Measurements from ENCODE around the gene RSRC1. TPM values are rescaled to one million over a fixed set of nuclear protein-coding genes. Genes with fewer than 3 reads are reported as not detected.

Gene RSRC1
- total RNA-seq, 1 experiment from 2014 or later, result 60.3 TPM

DNA sequence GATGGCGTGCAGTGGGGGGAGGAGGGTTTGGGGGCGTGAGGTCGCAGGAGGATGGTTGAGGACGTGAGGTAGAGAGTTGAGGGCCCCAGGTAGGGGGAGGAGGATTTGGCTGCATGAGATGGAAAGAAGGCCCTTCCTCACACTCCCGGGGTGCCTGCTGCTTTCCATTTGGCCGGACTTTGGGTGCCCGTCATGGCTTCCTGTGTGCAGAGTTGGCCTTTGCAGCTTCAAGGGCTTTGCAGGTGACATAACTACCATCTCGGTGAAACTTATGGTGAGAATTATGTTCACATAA is 462.8 kb downstream of the RSRC1 start:
- Histone ChIP-seq H2AFZ (no peak overlapping the region), H3F3A (ENCODE audit: insufficient read depth, low read depth) (peaks cover 5% of the 10 kb centered on the region; the same call in 1 of the 2 replicates), H3K4me3 (no peak overlapping the region), H3K27me3 (ENCODE audit: insufficient read depth, low read depth) (no peaks in the 10 kb centered on the region), H4K20me1 (ENCODE audit: insufficient read depth) (0 out of 2 replicates have a peak, but pooled peaks cover 9% of the 10 kb centered on the region), H3K36me3 (ENCODE audit: low read depth) (no peaks in the 10 kb centered on the region), H3K4me1 (replicated peaks; ENCODE audit: insufficient read depth) (peaks cover 5% of the 10 kb centered on the region; the same call in 1 of the 2 replicates), H3K79me2 (ENCODE audit: low read depth) (peaks cover 7% of the 10 kb centered on the region; the same call in 1 of the 2 replicates), H3K9me3 (ENCODE audit: insufficient read depth, low read depth) (no peaks in the 10 kb centered on the region), H3K9me2 (ENCODE audit: insufficient read depth) (no peaks in the 10 kb centered on the region), H3K27ac (no peak overlapping the region), H3K4me2 (no peak overlapping the region)
- intact Hi-C loops (cut with micrococcal nuclease; ENCODE audit: unreplicated experiment), result loop anchor here (5.0 kb wide), 2 partner anchors 70 to 155 kb away; partner anchors contain the start of gene GFM1
- TF ChIP-seq, protein P1, sequence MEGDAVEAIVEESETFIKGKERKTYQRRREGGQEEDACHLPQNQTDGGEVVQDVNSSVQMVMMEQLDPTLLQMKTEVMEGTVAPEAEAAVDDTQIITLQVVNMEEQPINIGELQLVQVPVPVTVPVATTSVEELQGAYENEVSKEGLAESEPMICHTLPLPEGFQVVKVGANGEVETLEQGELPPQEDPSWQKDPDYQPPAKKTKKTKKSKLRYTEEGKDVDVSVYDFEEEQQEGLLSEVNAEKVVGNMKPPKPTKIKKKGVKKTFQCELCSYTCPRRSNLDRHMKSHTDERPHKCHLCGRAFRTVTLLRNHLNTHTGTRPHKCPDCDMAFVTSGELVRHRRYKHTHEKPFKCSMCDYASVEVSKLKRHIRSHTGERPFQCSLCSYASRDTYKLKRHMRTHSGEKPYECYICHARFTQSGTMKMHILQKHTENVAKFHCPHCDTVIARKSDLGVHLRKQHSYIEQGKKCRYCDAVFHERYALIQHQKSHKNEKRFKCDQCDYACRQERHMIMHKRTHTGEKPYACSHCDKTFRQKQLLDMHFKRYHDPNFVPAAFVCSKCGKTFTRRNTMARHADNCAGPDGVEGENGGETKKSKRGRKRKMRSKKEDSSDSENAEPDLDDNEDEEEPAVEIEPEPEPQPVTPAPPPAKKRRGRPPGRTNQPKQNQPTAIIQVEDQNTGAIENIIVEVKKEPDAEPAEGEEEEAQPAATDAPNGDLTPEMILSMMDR (conservative IDR thresholded peaks at IDR 0.05), result no peak
- no peak for TF ChIP-seq EZH2 (IDR thresholded peaks at IDR 0.05; ENCODE audit: low read depth)
- POLR2A ChIA-PET (ENCODE audit: unreplicated experiment), result no interaction called here
- no peak for DNase-seq
- no TSS peak for BruUV-seq (replicated peaks)
- CTCF ChIA-PET, result no interaction called here

DNA sequence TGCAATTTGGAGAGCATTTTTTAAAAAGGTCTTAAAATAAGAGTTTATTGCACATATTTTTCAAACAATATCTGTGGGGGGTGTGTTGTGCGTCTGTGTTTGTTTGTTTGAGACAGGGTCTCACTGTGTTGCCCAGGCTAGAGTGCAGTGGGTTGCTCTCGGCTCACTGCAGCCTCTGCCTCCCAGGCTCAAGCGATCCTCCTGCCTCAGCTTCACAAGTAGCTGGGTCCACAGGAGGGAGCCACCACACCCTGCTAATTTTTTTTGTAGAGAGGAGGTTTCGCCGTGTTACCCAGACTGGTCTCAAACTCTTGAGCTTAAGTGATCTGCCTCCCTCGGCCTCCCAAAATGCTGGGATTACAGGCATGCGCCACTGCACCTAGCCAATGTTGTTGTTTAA is 463.8 kb downstream of the RSRC1 start:
- Histone ChIP-seq H3K4me1 (replicated peaks; ENCODE audit: insufficient read depth) (peaks cover 5% of the 10 kb centered on the region; the same call in 1 of the 2 replicates), H3K9me3 (ENCODE audit: insufficient read depth, low read depth) (no peaks in the 10 kb centered on the region), H3K4me2 (no peak overlapping the region), H3F3A (ENCODE audit: insufficient read depth, low read depth) (peaks cover 5% of the 10 kb centered on the region; the same call in 1 of the 2 replicates), H3K9me2 (ENCODE audit: insufficient read depth) (no peaks in the 10 kb centered on the region), H4K20me1 (ENCODE audit: insufficient read depth) (peaks cover 9% of the 10 kb centered on the region; the same call in 1 of the 2 replicates), H3K36me3 (ENCODE audit: low read depth) (no peaks in the 10 kb centered on the region), H3K4me3 (no peak overlapping the region), H3K27ac (no peak overlapping the region), H2AFZ (no peak overlapping the region), H3K79me2 (ENCODE audit: low read depth) (peaks cover 7% of the 10 kb centered on the region; the same call in 1 of the 2 replicates), H3K27me3 (ENCODE audit: insufficient read depth, low read depth) (no peaks in the 10 kb centered on the region)
- intact Hi-C loops (cut with micrococcal nuclease; ENCODE audit: unreplicated experiment), result loop anchor here (5.0 kb wide), 2 partner anchors 69 to 154 kb away; partner anchors contain the start of gene GFM1
- BruUV-seq (replicated peaks), result no TSS peak
- ChIA-PET CTCF (no interaction called here), POLR2A (ENCODE audit: unreplicated experiment) (no interaction called here)
- no peak for DNase-seq
- TF ChIP-seq, protein P1 (conservative IDR thresholded peaks at IDR 0.05), result no peak
- no peak for TF ChIP-seq EZH2 (IDR thresholded peaks at IDR 0.05; ENCODE audit: low read depth)

DNA sequence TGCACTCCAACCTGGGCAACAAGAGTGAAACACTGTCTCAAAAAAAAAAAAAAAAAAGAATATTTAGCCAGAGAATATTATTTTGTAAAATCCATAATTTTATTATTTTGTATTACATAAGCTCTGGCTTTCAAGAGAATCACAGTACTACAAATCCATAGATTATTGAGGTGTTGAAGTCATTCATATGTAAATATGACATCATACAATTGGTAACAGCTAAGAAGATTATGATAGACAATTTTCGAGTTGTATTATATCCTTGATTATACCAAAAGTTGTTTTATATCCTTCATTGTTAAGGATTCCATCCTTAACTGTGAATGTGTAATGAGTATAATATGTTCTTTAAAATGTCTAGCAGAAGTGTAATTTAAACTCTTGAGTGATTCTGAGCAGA is 464.8 kb downstream of the RSRC1 start:
- H4K20me1 ChIP-seq (ENCODE audit: insufficient read depth), result peaks cover 9% of the 10 kb centered on the region; the same call in 1 of the 2 replicates
- intact Hi-C loops (cut with micrococcal nuclease; ENCODE audit: unreplicated experiment), result loop anchor here (5.0 kb wide), 2 partner anchors 68 to 153 kb away; partner anchors contain the start of gene GFM1
- no peak overlapping the region for H3K4me2 ChIP-seq
- H3K27me3 ChIP-seq (ENCODE audit: insufficient read depth, low read depth), result no peaks in the 10 kb centered on the region
- H3K79me2 ChIP-seq (ENCODE audit: low read depth), result peaks cover 7% of the 10 kb centered on the region; the same call in 1 of the 2 replicates
- H3K4me3 ChIP-seq, result no peak overlapping the region
- CTCF ChIA-PET, result no interaction called here
- no peaks in the 10 kb centered on the region for H3K9me3 ChIP-seq (ENCODE audit: insufficient read depth, low read depth)
- POLR2A ChIA-PET (ENCODE audit: unreplicated experiment), result no interaction called here
- no peaks in the 10 kb centered on the region for H3K36me3 ChIP-seq (ENCODE audit: low read depth)
- H3K27ac ChIP-seq, result no peak overlapping the region
- H3F3A ChIP-seq (ENCODE audit: insufficient read depth, low read depth), result peaks cover 5% of the 10 kb centered on the region; the same call in 1 of the 2 replicates
- DNase-seq, result no peak
- peaks cover 5% of the 10 kb centered on the region; the same call in 1 of the 2 replicates for H3K4me1 ChIP-seq (replicated peaks; ENCODE audit: insufficient read depth)
- H3K9me2 ChIP-seq (ENCODE audit: insufficient read depth), result no peaks in the 10 kb centered on the region
- BruUV-seq (replicated peaks), result no TSS peak
- TF ChIP-seq EZH2 (IDR thresholded peaks at IDR 0.05; ENCODE audit: low read depth), result no peak
- TF ChIP-seq, protein P1 (conservative IDR thresholded peaks at IDR 0.05), result no peak
- no peak overlapping the region for H2AFZ ChIP-seq

Data from PC-9 (cell line).